GM18517 (cell line): ENCODE results near the gene LRRC42.
A peak's percentile ranks its signal among the peaks of the same experiment; 100 is the strongest.

Experiments
- ATAC-seq: cut with Tn5 transposase; IDR thresholded peaks from one replicate; pipeline ENCODE4 v1.9.1; 2021; ENCODE audit warnings: mild to moderate bottlenecking, moderate library complexity; ENCODE audit not compliant: unreplicated experiment

LRRC42 gene

DNA sequence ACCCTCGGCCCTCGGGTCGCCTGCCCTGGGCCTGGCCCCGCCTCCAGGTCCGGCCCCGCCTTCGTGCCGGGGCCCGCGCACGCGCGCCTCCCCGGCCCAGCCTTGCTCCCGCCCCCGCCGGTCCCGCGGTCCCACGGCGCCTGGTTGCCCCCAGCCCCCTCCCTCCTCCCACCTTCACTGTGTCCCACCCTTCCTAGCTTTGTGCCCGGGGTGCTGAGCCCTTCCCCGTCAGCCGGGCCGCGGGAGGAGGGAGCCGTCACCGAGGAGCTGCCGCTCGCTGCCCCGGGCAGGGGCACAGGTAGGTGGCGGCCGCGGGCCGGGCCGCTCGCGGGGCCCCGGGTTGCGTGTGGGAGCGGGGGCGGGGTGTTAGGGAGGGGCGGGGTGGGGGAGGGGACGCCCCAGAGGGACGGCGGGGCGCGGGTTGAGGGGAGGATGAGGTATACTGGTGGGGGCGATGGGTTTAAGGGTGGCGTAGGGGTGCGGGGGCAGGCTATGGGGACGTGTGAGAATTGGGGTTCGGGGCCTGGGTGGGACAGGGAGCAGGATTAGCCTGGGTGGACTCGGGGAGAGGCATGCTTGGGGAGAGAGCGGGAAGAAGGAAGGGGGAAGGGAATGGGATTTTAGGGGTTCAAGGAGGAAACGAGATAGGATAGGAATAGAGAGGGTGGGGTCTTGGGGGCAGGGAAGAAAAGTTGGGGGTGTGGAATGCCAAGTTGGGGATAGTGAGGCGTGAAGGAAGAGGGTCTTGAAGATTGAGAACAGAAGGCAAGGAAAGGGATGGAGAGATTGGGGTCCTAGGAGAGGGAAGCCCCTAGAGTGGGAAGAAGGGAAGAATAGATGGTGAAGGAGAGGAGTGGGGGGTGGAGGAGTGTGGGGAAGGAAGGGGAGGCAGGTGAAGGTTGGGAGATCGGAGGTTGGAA, at the start of gene LRRC42:
Gene LRRC42 (plus strand): TSS at position 99 of the 920 bp plus-strand sequence. CDS start 5,650 bp downstream, outside the sequence.
- ATAC-seq, result peak; percentile 52

- ATAC-seq, result no peak
These were observed 49.4 kb upstream of the LRRC42 start for GRCh38 chr1:53896635-53897229.

- no peak for ATAC-seq
These were observed 46.9 kb upstream of the LRRC42 start for GRCh38 chr1:53899206-53899628.

- ATAC-seq, result no peak
These were observed 46.4 kb upstream of the LRRC42 start for GRCh38 chr1:53899708-53900107.

GRCh38 chr1:53902235-53903138, 43.7 kb upstream of the LRRC42 start:
- no peak for ATAC-seq

GRCh38 chr1:53905509-53905908, 40.6 kb upstream of the LRRC42 start:
- no peak for ATAC-seq

- no peak for ATAC-seq
These were observed 40.0 kb upstream of the LRRC42 start for GRCh38 chr1:53906121-53906520.

GRCh38 chr1:53909946-53910345, 36.2 kb upstream of the LRRC42 start:
- no peak for ATAC-seq

- no peak for ATAC-seq
These were observed 34.7 kb upstream of the LRRC42 start for GRCh38 chr1:53911442-53911841.

GRCh38 chr1:53913352-53914033, 32.7 kb upstream of the LRRC42 start:
- ATAC-seq, result no peak

GRCh38 chr1:53918343-53918742, 27.8 kb upstream of the LRRC42 start:
- ATAC-seq, result no peak

DNA sequence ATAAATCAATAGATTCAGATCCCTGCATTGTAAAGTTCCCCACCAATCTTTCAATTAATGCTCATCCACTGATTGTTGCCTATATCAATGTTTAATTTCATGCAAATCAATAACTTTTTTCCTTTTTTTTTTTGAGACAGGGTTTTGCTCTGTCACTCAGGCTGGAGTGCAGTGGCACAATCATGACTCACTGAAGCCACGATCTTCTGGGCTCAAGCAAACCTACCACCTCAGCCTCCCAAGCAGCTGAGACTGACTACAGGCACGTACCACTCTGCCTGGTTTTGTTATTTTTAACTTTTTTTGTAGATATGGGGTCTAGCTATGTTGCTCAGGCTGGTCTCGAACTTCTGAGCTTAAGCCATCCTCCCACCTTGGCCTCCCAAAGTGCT, 26.5 kb upstream of the LRRC42 start:
- ATAC-seq, result no peak

DNA sequence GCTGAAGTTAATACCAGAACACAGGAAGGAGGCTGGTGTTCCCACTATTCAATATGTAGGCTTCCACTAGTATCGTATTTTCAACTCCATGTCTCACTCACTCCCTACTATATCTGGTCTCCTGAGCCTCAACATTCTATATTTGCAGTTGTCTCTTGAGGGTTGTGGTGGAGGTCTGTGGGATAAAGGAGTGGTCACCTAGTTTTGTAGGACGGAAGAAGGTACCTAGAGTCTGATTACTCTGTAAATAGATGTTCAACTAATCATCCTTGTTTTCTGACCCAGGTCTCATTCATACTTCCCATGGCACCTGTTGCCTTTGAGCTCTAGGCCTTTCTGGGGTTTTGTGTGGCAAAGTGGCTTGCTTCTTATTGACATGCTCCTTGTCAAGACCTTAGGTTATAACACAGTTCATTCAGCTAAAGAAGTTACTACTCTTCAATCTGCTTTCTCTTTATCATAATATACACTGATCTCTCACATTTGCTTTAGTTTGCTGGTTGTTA, 18.7 kb upstream of the LRRC42 start:
- ATAC-seq, result no peak

DNA sequence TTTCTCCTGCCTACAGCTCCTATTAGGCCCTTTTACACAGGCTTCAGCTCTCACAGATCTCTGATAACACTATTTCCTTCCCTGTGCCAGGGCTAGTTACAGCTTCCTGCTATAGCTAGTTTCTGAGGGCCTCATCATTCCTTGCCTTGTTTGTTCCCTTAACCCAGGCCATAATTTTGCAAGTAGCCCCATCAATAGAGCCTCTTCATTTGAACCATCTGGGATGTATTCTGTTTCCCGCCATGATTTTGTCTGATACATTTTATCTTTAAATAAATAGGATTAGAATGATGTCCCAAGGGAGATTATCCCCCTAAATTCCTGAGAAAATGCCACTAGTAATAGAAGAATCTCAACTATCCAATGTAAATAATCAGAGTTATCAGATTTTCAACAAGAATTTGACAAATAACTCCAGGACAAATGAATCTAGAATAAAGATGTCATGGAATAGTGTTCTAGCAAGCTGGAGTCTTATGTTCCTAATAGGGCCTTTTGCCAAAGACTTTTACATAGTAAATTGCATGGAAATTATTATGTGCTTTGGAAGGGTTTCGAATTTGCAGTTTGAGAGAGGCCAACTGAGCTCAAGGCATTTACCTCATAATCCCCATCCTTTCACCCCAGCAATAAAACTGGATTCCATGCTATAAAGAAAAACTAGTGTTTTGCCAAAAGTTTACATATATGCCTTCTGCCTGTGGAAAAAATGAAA, 16.7 kb upstream of the LRRC42 start:
- ATAC-seq, result no peak

DNA sequence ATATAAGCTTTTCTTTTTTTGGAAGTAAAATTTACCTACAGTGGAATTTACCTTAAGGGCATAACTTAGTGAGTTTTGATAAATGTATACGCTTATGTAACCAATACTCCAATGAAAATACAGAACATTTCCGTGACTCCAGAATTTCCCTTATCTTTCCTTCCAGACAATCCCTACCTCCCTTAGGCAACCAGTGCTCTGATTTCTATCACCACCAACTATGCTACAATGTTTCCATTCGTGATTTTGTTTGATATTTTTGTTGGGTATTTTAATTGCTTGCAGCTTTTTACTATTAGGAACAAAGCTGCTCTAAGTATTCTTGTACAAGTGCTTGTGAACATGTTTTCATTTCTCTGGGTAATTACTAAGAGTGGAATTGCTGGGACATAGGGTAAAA, 15.2 kb upstream of the LRRC42 start:
- ATAC-seq, result no peak

DNA sequence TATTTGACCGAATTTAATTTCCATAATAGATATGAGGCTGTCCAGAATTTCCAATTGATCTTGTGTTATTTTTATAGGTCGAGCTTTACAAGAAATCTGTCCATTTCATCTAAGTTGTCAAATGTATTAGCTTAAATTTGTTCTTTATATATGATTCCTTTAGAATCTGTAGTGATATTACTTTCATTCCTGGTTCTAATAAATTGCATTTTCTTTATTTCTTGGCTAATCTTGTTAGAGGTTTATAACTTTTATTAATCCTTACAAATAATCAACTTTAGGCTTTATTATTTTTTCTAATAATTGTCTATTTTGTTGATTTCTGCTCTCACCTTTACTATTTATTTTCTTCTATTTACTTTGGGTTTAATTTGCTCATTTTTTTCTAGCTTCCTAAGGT, 14.6 kb upstream of the LRRC42 start:
- no peak for ATAC-seq

- ATAC-seq, result no peak
These were observed 11.9 kb upstream of the LRRC42 start for GRCh38 chr1:53934170-53934765.

- ATAC-seq, result no peak
These were observed 9.7 kb upstream of the LRRC42 start for GRCh38 chr1:53936430-53936829.

GRCh38 chr1:53938136-53938830, 7.9 kb upstream of the LRRC42 start:
- no peak for ATAC-seq
